GM21515 (cell line): Measurements from ENCODE around the gene SYNJ2.

ENCODE experiments used
- ATAC-seq: cut with Tn5 transposase; IDR thresholded peaks from one replicate; pipeline ENCODE4 v1.9.1; 2021; ENCODE audit not compliant: unreplicated experiment

Gene SYNJ2

GRCh38 chr6:158057213-158057987, 75.7 kb downstream of the SYNJ2 start:
- no peak for ATAC-seq

- ATAC-seq: no peak
These were observed 76.5 kb downstream of the SYNJ2 start for GRCh38 chr6:158058171-158058651.

GRCh38 chr6:158059108-158059507, 77.4 kb downstream of the SYNJ2 start:
- ATAC-seq: no peak

GRCh38 chr6:158060455-158061360, 79.0 kb downstream of the SYNJ2 start:
- ATAC-seq: no peak

- no peak for ATAC-seq
These were observed 79.7 kb downstream of the SYNJ2 start for GRCh38 chr6:158061361-158061708.

GRCh38 chr6:158061709-158062461, 80.2 kb downstream of the SYNJ2 start:
- no peak for ATAC-seq

GRCh38 chr6:158063736-158064135, 82.1 kb downstream of the SYNJ2 start:
- ATAC-seq: no peak

- no peak for ATAC-seq
These were observed 83.1 kb downstream of the SYNJ2 start for GRCh38 chr6:158064725-158065251.

- ATAC-seq: no peak
These were observed 84.6 kb downstream of the SYNJ2 start for GRCh38 chr6:158066136-158066781.

GRCh38 chr6:158067436-158068015, 85.9 kb downstream of the SYNJ2 start:
- no peak for ATAC-seq

GRCh38 chr6:158068156-158068892, 86.7 kb downstream of the SYNJ2 start:
- no peak for ATAC-seq

- no peak for ATAC-seq
These were observed 87.5 kb downstream of the SYNJ2 start for GRCh38 chr6:158068893-158069799.

GRCh38 chr6:158069800-158070195, 88.1 kb downstream of the SYNJ2 start:
- no peak for ATAC-seq

- no peak for ATAC-seq
These were observed 88.8 kb downstream of the SYNJ2 start for GRCh38 chr6:158070513-158070912.

GRCh38 chr6:158071121-158072082, 89.7 kb downstream of the SYNJ2 start:
- ATAC-seq: no peak

- ATAC-seq: no peak
These were observed 90.5 kb downstream of the SYNJ2 start for GRCh38 chr6:158072083-158072721.

- no peak for ATAC-seq
These were observed 92.1 kb downstream of the SYNJ2 start for GRCh38 chr6:158073776-158074175.
